GM18508 (cell line): ENCODE measurements around the gene SRPRA.

ENCODE experiments used
- ATAC-seq: cut with Tn5 transposase; IDR thresholded peaks from one replicate; pipeline ENCODE4 v1.9.1; 2021; ENCODE audit warnings: moderate number of reproducible peaks; ENCODE audit not compliant: insufficient read depth, unreplicated experiment

The SRPRA gene

GRCh38 chr11:126232683-126233082 lies 36.0 kb downstream of the SRPRA start:
- no peak for ATAC-seq

GRCh38 chr11:126231725-126232459 lies 36.8 kb downstream of the SRPRA start:
- ATAC-seq = no peak

- no peak for ATAC-seq
Observed at GRCh38 chr11:126229858-126230540, 38.7 kb downstream of the SRPRA start.

- no peak for ATAC-seq
Observed at GRCh38 chr11:126226334-126227084, 42.2 kb downstream of the SRPRA start.

- ATAC-seq = no peak
Observed at GRCh38 chr11:126225295-126225665, 43.4 kb downstream of the SRPRA start.

- ATAC-seq = no peak
Observed at GRCh38 chr11:126224647-126225294, 43.9 kb downstream of the SRPRA start.

- ATAC-seq = no peak
Observed at GRCh38 chr11:126219547-126219946, 49.1 kb downstream of the SRPRA start.

- no peak for ATAC-seq
Observed at GRCh38 chr11:126217491-126217890, 51.2 kb downstream of the SRPRA start.

GRCh38 chr11:126216526-126217305 lies 52.0 kb downstream of the SRPRA start:
- no peak for ATAC-seq

GRCh38 chr11:126214841-126215240 lies 53.9 kb downstream of the SRPRA start:
- ATAC-seq = no peak

GRCh38 chr11:126214441-126214840 lies 54.3 kb downstream of the SRPRA start:
- ATAC-seq = no peak
